ENCODE results near the gene CIAPIN1.

CIAPIN1 gene

GRCh38 chr16:57472665-57473060 lies 25.5 kb upstream of the CIAPIN1 start:
- no peak overlapping the region for H4K5ac ChIP-seq (ENCODE audit: low read length)
- H3K4me2 ChIP-seq (ENCODE audit: low read length) = no peak overlapping the region
- H2AK5ac ChIP-seq (ENCODE audit: low read length) = no peak overlapping the region
- peak overlapping the region; percentile 66 for H2BK5ac ChIP-seq (ENCODE audit: low read length)
- H3K23ac ChIP-seq (ENCODE audit: low read length) = no peak overlapping the region
- H3K4ac ChIP-seq (ENCODE audit: low read depth, low read length) = no peak overlapping the region
- no CpG with 5 or more reads among the region's 4 CpGs for WGBS (ENCODE audit: extremely low coverage, insufficient coverage, low lambda C conversion rate)
- H3K79me2 ChIP-seq (ENCODE audit: control insufficient read depth, insufficient read depth, low read length) = no peaks in the 10 kb centered on the region
- H3K18ac ChIP-seq (ENCODE audit: low read length) = no peak overlapping the region
- no peak overlapping the region for H2BK120ac ChIP-seq (ENCODE audit: low read depth, low read length)
- H3K4me3 ChIP-seq (ENCODE audit: low read length) = no peak overlapping the region
- peak overlapping the region; percentile 35 for H3K56ac ChIP-seq (ENCODE audit: low read length)
- H3K36me3 ChIP-seq (ENCODE audit: control insufficient read depth, insufficient read depth, low read length) = peaks cover 27% of the 10 kb centered on the region
- H3K27ac ChIP-seq (ENCODE audit: low read depth, low read length) = peak overlapping the region; percentile 88
- peak; percentile 84 for DNase-seq
- no peaks in the 10 kb centered on the region for H3K79me1 ChIP-seq (ENCODE audit: low read length)
- peaks cover 11% of the 10 kb centered on the region for H3K4me1 ChIP-seq (ENCODE audit: control insufficient read depth, low read depth, low read length)
- H3K9ac ChIP-seq (ENCODE audit: low read length) = peak overlapping the region; percentile 19
- no peak overlapping the region for H4K8ac ChIP-seq (ENCODE audit: low read depth, low read length)
- H2BK15ac ChIP-seq (replicated peaks; ENCODE audit: low read depth) = no peak overlapping the region
- no peaks in the 10 kb centered on the region for H3K27me3 ChIP-seq (ENCODE audit: insufficient read depth, low read length, poor library complexity)

GRCh38 chr16:57471852-57472664 lies 24.9 kb upstream of the CIAPIN1 start:
- Histone ChIP-seq H3K4me1 (ENCODE audit: control insufficient read depth, low read depth, low read length) (peaks cover 11% of the 10 kb centered on the region), H3K4ac (ENCODE audit: low read depth, low read length) (no peak overlapping the region), H3K56ac (ENCODE audit: low read length) (peak overlapping the region; percentile 72), H3K79me1 (ENCODE audit: low read length) (no peaks in the 10 kb centered on the region), H4K8ac (ENCODE audit: low read depth, low read length) (no peak overlapping the region), H4K5ac (ENCODE audit: low read length) (no peak overlapping the region), H3K9ac (ENCODE audit: low read length) (peak overlapping the region; percentile 19), H2AK5ac (ENCODE audit: low read length) (no peak overlapping the region), H3K18ac (ENCODE audit: low read length) (no peak overlapping the region), H3K4me2 (ENCODE audit: low read length) (no peak overlapping the region), H3K23ac (ENCODE audit: low read length) (no peak overlapping the region), H3K79me2 (ENCODE audit: control insufficient read depth, insufficient read depth, low read length) (no peaks in the 10 kb centered on the region), H3K27me3 (ENCODE audit: insufficient read depth, low read length, poor library complexity) (no peaks in the 10 kb centered on the region), H3K27ac (ENCODE audit: low read depth, low read length) (peak overlapping the region; percentile 88), H3K36me3 (ENCODE audit: control insufficient read depth, insufficient read depth, low read length) (peaks cover 27% of the 10 kb centered on the region), H3K4me3 (ENCODE audit: low read length) (no peak overlapping the region), H2BK5ac (ENCODE audit: low read length) (peak overlapping the region; percentile 66), H2BK120ac (ENCODE audit: low read depth, low read length) (no peak overlapping the region), H2BK15ac (replicated peaks; ENCODE audit: low read depth) (no peak overlapping the region)
- no CpG with 5 or more reads among the region's 10 CpGs for WGBS (ENCODE audit: extremely low coverage, insufficient coverage, low lambda C conversion rate)
- no peak for DNase-seq

- H2AK5ac ChIP-seq (ENCODE audit: low read length) = no peak overlapping the region
- H3K4ac ChIP-seq (ENCODE audit: low read depth, low read length) = no peak overlapping the region
- peaks cover 29% of the 10 kb centered on the region for H3K36me3 ChIP-seq (ENCODE audit: control insufficient read depth, insufficient read depth, low read length)
- H3K79me2 ChIP-seq (ENCODE audit: control insufficient read depth, insufficient read depth, low read length) = no peaks in the 10 kb centered on the region
- H4K5ac ChIP-seq (ENCODE audit: low read length) = no peak overlapping the region
- H3K4me1 ChIP-seq (ENCODE audit: control insufficient read depth, low read depth, low read length) = peaks cover 11% of the 10 kb centered on the region
- H2BK120ac ChIP-seq (ENCODE audit: low read depth, low read length) = no peak overlapping the region
- H3K18ac ChIP-seq (ENCODE audit: low read length) = no peak overlapping the region
- H3K27me3 ChIP-seq (ENCODE audit: insufficient read depth, low read length, poor library complexity) = no peaks in the 10 kb centered on the region
- H4K8ac ChIP-seq (ENCODE audit: low read depth, low read length) = no peak overlapping the region
- H3K4me3 ChIP-seq (ENCODE audit: low read length) = no peak overlapping the region
- H3K27ac ChIP-seq (ENCODE audit: low read depth, low read length) = no peak overlapping the region
- no peak overlapping the region for H3K56ac ChIP-seq (ENCODE audit: low read length)
- H3K79me1 ChIP-seq (ENCODE audit: low read length) = peaks cover 3% of the 10 kb centered on the region
- H2BK15ac ChIP-seq (replicated peaks; ENCODE audit: low read depth) = no peak overlapping the region
- peak overlapping the region; percentile 16 for H3K9ac ChIP-seq (ENCODE audit: low read length)
- H3K23ac ChIP-seq (ENCODE audit: low read length) = no peak overlapping the region
- DNase-seq = no peak
- H2BK5ac ChIP-seq (ENCODE audit: low read length) = no peak overlapping the region
- no CpG with 5 or more reads among the region's 1 CpG for WGBS (ENCODE audit: extremely low coverage, insufficient coverage, low lambda C conversion rate)
- no peak overlapping the region for H3K4me2 ChIP-seq (ENCODE audit: low read length)
These were observed 24.0 kb upstream of the CIAPIN1 start for GRCh38 chr16:57471209-57471608.

GRCh38 chr16:57470711-57471110 lies 23.5 kb upstream of the CIAPIN1 start:
- H3K18ac ChIP-seq (ENCODE audit: low read length) = no peak overlapping the region
- no peaks in the 10 kb centered on the region for H3K27me3 ChIP-seq (ENCODE audit: insufficient read depth, low read length, poor library complexity)
- no peak for DNase-seq
- H3K4ac ChIP-seq (ENCODE audit: low read depth, low read length) = no peak overlapping the region
- H3K79me1 ChIP-seq (ENCODE audit: low read length) = peaks cover 4% of the 10 kb centered on the region
- H4K8ac ChIP-seq (ENCODE audit: low read depth, low read length) = no peak overlapping the region
- no peak overlapping the region for H2BK120ac ChIP-seq (ENCODE audit: low read depth, low read length)
- H2BK5ac ChIP-seq (ENCODE audit: low read length) = no peak overlapping the region
- no peak overlapping the region for H4K5ac ChIP-seq (ENCODE audit: low read length)
- peaks cover 29% of the 10 kb centered on the region for H3K36me3 ChIP-seq (ENCODE audit: control insufficient read depth, insufficient read depth, low read length)
- H3K4me1 ChIP-seq (ENCODE audit: control insufficient read depth, low read depth, low read length) = peaks cover 9% of the 10 kb centered on the region
- H2BK15ac ChIP-seq (replicated peaks; ENCODE audit: low read depth) = no peak overlapping the region
- no peak overlapping the region for H3K4me3 ChIP-seq (ENCODE audit: low read length)
- H3K4me2 ChIP-seq (ENCODE audit: low read length) = no peak overlapping the region
- H3K79me2 ChIP-seq (ENCODE audit: control insufficient read depth, insufficient read depth, low read length) = no peaks in the 10 kb centered on the region
- no peak overlapping the region for H3K23ac ChIP-seq (ENCODE audit: low read length)
- WGBS (ENCODE audit: extremely low coverage, insufficient coverage, low lambda C conversion rate) = no CpG with 5 or more reads among the region's 6 CpGs
- H2AK5ac ChIP-seq (ENCODE audit: low read length) = no peak overlapping the region
- no peak overlapping the region for H3K56ac ChIP-seq (ENCODE audit: low read length)
- no peak overlapping the region for H3K9ac ChIP-seq (ENCODE audit: low read length)
- no peak overlapping the region for H3K27ac ChIP-seq (ENCODE audit: low read depth, low read length)

- H2AK5ac ChIP-seq (ENCODE audit: low read length) = no peak overlapping the region
- no peak overlapping the region for H2BK120ac ChIP-seq (ENCODE audit: low read depth, low read length)
- no peak overlapping the region for H4K5ac ChIP-seq (ENCODE audit: low read length)
- no peak for DNase-seq
- no peak overlapping the region for H3K56ac ChIP-seq (ENCODE audit: low read length)
- H3K4me3 ChIP-seq (ENCODE audit: low read length) = no peak overlapping the region
- H3K79me1 ChIP-seq (ENCODE audit: low read length) = peaks cover 4% of the 10 kb centered on the region
- H3K4me1 ChIP-seq (ENCODE audit: control insufficient read depth, low read depth, low read length) = peaks cover 7% of the 10 kb centered on the region
- H3K27ac ChIP-seq (ENCODE audit: low read depth, low read length) = no peak overlapping the region
- no peak overlapping the region for H3K23ac ChIP-seq (ENCODE audit: low read length)
- no peak overlapping the region for H3K18ac ChIP-seq (ENCODE audit: low read length)
- H2BK5ac ChIP-seq (ENCODE audit: low read length) = no peak overlapping the region
- no peak overlapping the region for H3K4ac ChIP-seq (ENCODE audit: low read depth, low read length)
- H3K4me2 ChIP-seq (ENCODE audit: low read length) = no peak overlapping the region
- H4K8ac ChIP-seq (ENCODE audit: low read depth, low read length) = no peak overlapping the region
- peaks cover 29% of the 10 kb centered on the region for H3K36me3 ChIP-seq (ENCODE audit: control insufficient read depth, insufficient read depth, low read length)
- no peaks in the 10 kb centered on the region for H3K27me3 ChIP-seq (ENCODE audit: insufficient read depth, low read length, poor library complexity)
- no peaks in the 10 kb centered on the region for H3K79me2 ChIP-seq (ENCODE audit: control insufficient read depth, insufficient read depth, low read length)
- no peak overlapping the region for H2BK15ac ChIP-seq (replicated peaks; ENCODE audit: low read depth)
- WGBS (ENCODE audit: extremely low coverage, insufficient coverage, low lambda C conversion rate) = no CpG with 5 or more reads among the region's 9 CpGs
- no peak overlapping the region for H3K9ac ChIP-seq (ENCODE audit: low read length)
These were observed 22.8 kb upstream of the CIAPIN1 start for GRCh38 chr16:57469917-57470470.
